GM18870 (cell line): ENCODE data around the gene COX5B.
"Not testable (repeated sequence)": the region's sequence is repeated elsewhere in the genome, so short reads cannot be mapped to it uniquely, and the experiment has no call there.

Source experiments
- ATAC-seq: cut with Tn5 transposase; IDR thresholded peaks from one replicate; pipeline ENCODE4 v1.9.1; 2021; ENCODE audit warnings: moderate library complexity; ENCODE audit not compliant: unreplicated experiment

Gene COX5B

DNA sequence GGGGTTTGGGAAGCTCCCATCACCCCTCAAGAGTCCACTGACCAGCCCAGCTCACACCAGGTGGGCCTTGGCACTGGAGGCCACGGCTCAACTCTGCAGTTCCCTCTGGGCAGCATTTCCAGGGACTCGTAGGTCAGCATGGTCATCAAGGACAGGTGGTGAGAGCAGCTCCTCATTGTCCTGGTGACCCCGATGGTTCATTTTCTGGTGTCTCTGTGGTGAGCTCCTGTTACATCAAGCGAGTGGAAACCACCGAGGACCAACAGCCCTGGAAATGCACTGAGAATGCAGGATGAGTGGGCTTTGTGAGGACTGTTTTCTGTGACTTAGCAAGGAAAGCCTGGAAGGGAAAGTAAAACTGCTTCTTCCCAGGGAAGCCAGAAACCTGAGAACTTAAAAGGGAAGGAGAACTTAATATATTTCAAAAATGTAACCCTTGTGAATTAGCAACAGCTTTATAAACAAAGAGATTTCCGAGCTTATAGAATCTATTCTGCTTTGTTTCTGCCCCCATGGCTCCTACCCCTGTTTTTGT, 26.8 kb downstream of the COX5B start:
- not testable (repeated sequence) for ATAC-seq

DNA sequence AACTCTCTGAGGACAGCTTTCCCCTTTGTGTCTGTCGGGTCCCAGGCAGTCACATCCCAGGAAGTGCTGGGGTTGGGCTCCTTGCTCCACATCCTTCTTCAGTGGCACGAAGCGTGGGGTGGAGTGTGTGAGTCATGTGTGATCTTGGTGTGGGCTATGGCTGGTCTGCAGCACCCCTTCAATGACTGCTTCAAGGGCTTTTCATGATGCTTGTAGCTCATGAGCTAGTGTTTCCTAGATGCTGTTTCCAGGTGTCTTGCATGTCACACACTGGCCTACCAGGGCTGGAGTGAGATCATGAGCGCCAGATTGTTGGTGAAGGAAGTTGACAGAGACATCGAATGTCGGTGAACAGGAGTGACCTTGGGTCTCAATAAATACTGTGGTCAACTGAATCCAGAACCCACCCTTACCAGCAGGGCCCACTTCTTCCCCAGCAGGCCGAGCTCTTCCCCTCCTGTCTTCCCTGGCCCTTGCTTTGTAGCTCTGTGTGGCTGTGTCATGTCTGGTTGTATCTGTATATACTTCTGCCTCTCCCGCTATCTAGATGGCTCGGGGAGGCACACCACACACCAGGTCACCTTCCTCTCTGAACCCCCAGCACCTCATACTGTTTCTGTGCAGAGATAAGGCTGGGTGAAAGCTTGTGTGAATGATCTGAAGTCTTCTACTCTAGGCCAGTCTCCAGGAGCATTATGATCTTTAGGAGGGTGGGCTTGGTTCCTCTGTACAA, 27.5 kb downstream of the COX5B start:
- ATAC-seq: no peak

GRCh38 chr2:97673915-97674283, 28.0 kb downstream of the COX5B start:
- no peak for ATAC-seq

DNA sequence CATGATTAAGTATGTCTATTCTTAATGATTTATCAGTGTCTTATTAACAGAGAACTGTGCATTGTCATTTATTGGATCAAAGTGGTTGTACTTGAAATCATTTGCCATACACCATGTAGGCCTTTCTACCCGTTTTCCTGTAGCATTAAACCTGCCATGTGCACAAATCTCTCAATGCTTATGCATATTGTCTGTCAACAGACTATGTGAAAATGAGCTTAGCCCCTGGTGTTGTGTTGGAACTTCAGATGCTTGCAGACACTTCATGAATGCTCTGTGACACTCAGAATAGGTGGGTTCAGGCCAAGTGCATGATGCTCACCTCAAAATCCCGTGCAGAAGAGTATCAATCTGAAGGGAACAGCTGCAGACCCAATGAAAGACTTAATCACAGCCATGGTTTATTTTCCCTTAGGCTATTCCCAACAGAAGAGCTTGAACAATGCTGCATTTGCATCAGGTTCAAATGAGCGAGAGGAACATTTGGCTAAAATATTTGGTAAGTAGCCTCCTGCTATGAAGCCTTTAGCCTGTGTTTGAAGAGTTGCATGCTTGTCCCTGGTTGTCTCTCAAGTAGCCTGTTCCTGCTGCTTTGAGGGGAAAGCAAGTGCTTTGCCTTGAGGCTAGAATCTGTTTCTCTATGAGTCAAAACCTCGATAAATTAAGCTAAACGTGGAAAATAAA, 29.7 kb downstream of the COX5B start:
- no peak for ATAC-seq

GRCh38 chr2:97676620-97677019, 30.8 kb downstream of the COX5B start:
- no peak for ATAC-seq

- no peak for ATAC-seq
Measured at GRCh38 chr2:97677480-97677879, 31.6 kb downstream of the COX5B start.

DNA sequence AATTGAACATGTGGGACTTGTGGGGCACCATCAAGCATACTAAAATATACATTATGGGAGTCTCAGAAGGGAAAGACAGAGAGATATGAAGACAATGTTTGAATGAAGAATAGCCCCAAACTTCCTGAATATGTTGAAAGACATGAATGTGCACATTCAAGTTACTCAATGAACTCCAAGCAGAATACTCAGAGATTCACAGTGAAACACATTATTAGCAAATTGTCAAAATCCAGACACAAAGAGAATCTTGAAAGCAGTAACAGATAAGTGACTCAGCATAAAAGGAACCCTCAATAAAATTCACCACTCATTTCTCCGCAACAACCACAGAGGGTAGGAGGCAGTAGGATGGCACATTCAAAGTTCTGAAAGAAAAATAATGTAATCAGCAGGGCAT, 32.4 kb downstream of the COX5B start:
- ATAC-seq: no peak

DNA sequence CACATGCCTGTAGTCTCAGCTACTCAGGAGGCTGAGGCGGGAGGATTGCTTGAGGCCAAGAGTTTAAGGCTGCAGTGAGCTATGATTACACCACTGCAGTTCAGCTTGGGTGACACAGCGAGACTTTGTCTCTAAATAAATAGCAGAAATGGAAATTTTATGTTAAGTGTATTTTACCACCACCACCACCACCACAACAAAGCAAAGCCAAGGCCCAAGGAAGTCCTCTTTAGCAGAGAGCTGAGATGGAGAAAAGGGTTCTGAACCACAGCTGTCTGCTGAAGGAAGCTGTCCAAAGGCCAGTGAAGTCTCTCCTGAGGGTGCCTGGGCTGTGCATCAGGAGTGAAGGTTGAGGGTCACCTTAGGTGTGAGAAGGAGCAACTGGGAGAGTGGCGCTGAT, 41.4 kb downstream of the COX5B start:
- not testable (repeated sequence) for ATAC-seq

DNA sequence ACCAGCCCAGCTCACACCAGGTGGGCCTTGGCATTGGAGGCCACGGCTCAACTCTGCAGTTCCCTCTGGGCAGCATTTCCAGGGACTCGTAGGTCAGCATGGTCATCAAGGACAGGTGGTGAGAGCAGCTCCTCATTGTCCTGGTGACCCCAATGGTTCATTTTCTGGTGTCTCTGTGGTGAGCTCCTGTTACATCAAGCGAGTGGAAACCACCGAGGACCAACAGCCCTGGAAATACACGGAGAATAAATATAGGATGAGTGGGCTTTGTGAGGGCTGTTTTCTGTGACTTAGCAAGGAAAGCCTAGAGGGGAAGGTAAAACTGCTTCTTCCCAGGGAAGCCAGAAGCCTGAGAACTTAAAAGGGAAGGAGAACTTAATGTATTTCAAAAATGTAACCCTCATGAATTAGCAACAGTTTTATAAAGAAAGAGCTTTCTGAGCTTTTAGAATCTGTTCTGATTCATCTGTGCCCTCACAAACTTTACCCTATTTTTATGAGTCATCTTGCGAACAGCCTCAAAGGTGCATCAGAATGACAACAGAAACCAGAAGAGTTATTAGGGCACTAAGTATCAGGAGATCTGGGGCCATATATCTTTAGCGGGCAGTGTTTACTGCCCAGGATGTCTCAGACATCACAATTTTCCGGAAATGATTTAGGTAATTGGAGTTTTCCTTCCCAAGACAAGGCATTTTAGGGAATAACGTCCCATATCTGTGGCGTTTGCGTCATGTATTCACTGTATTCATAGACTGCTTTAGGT, 42.4 kb downstream of the COX5B start:
- peak; percentile 47 for ATAC-seq

DNA sequence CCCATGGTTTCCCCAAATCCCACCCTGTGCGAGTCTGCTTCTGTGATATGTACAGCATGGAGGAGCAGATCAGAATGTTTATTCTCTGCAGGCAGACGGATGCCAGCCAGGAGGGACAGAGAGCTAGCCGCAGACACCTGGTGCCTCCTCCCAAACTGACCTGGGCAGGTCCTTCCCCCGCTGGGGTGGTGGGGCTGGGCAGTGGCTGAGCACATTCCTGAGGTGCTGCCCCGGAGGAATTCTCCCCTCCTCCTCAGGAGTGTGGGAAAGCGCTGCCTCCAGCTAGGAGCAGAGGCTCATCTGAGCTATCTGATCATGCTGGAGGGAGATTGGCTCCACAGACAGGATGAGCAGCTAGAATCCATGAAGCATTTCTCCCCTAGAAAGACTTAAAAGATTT, 45.3 kb downstream of the COX5B start:
- ATAC-seq: no peak

- ATAC-seq: no peak
Measured at GRCh38 chr2:97693476-97693875, 47.6 kb downstream of the COX5B start.

DNA sequence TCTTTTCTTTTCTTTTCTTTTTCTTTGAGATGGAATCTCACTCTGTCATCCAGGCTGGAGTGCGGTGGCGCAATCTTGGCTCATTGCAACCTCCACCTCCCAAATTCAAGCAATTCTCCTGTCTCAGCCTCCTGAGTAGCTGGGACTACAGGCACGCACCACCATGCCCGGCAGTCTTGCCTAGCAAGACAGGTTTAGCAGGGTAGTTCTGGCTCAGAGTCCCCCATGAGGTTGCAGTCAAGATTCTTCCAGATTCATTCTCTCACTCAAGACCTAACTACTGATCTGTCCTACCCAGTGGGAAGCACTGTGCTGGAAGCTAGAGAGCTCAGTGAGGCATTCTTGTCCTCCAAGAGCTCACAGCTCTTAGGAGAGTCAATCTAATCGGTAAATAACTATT, 49.9 kb downstream of the COX5B start:
- no peak for ATAC-seq

DNA sequence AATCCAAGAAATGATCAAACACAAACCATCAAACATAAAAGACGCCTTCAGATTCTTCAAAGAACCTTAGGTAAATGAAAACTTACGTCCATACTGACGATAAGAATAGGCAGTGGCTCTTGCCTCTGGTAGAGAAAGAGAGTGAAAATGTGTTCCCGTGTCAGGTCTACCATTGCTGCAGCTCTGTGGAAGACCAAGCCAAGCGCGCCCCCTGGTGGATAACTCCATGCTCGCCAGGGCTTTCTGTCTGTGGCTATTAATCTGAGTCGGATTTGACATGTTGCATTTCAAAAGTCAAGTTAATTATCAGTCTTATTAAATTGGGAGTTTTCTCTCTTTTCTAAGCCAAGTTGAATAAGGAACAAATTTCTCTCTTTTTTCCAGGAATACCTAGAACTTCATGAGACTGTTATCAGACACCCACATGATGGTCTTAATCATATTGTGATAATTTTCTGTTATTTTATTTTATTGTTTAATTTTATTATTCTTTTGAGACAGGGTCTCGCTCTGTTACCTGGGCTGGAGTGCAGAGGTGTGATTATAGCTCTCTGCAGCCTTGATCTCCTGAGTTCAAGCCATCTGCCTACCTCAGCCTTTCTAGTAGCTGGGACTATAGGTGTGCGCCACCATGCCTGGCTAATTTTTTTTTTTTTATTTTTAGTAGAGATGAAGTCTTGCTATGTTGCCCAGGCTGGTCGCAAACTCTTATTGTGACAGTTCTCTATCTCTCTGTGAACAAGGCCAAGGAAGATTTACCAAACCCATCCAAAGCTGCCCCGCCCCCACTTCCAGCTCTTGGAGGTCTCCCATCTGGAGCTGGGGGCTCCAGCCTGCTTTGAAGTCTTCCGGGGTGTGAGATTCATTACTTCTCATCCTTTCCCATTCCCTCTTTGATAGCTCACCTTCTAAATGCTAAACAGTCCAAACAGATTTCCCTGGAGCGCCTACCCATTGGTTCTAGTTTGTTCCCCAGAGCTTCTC, 51.7 kb downstream of the COX5B start:
- peak; percentile 60 for ATAC-seq
